GM21515 (cell line): ENCODE results near the gene KIF16B.
"Not testable (repeated sequence)": the region's sequence is repeated elsewhere in the genome, so short reads cannot be mapped to it uniquely, and the experiment has no call there.

Experiments used
- ATAC-seq: cut with Tn5 transposase; IDR thresholded peaks from one replicate; pipeline ENCODE4 v1.9.1; 2021; ENCODE audit not compliant: unreplicated experiment

Gene KIF16B

GRCh38 chr20:16526433-16527380, 46.5 kb downstream of the KIF16B start:
- no peak for ATAC-seq

- not testable (repeated sequence) for ATAC-seq
Observed at GRCh38 chr20:16522651-16523050, 50.6 kb downstream of the KIF16B start.

GRCh38 chr20:16520154-16520553, 53.1 kb downstream of the KIF16B start:
- no peak for ATAC-seq

- not testable (repeated sequence) for ATAC-seq
Observed at GRCh38 chr20:16519673-16520072, 53.6 kb downstream of the KIF16B start.

- no peak for ATAC-seq
Observed at GRCh38 chr20:16518784-16519084, 54.5 kb downstream of the KIF16B start.

GRCh38 chr20:16517946-16518783, 55.1 kb downstream of the KIF16B start:
- no peak for ATAC-seq

GRCh38 chr20:16516794-16517193, 56.5 kb downstream of the KIF16B start:
- ATAC-seq = no peak

GRCh38 chr20:16515046-16515445, 58.2 kb downstream of the KIF16B start:
- no peak for ATAC-seq

GRCh38 chr20:16514140-16514539, 59.1 kb downstream of the KIF16B start:
- ATAC-seq = no peak

- ATAC-seq = no peak
Observed at GRCh38 chr20:16505894-16506293, 67.4 kb downstream of the KIF16B start.

- ATAC-seq = no peak
Observed at GRCh38 chr20:16501301-16501700, 71.9 kb downstream of the KIF16B start.

GRCh38 chr20:16500197-16500596, 73.1 kb downstream of the KIF16B start:
- no peak for ATAC-seq

GRCh38 chr20:16498526-16499253, 74.6 kb downstream of the KIF16B start:
- ATAC-seq = no peak

- ATAC-seq = no peak
Observed at GRCh38 chr20:16497896-16498295, 75.4 kb downstream of the KIF16B start.

- no peak for ATAC-seq
Observed at GRCh38 chr20:16493486-16493885, 79.8 kb downstream of the KIF16B start.

- no peak for ATAC-seq
Observed at GRCh38 chr20:16491294-16491905, 81.8 kb downstream of the KIF16B start.

- no peak for ATAC-seq
Observed at GRCh38 chr20:16490696-16491095, 82.6 kb downstream of the KIF16B start.

- ATAC-seq = no peak
Observed at GRCh38 chr20:16488616-16489015, 84.6 kb downstream of the KIF16B start.

- ATAC-seq = no peak
Observed at GRCh38 chr20:16488086-16488485, 85.2 kb downstream of the KIF16B start.

- ATAC-seq = no peak
Observed at GRCh38 chr20:16486532-16486931, 86.7 kb downstream of the KIF16B start.

GRCh38 chr20:16485401-16485800, 87.8 kb downstream of the KIF16B start:
- no peak for ATAC-seq
